HEK293 (cell line): ENCODE measurements around the gene VDR.

ENCODE experiments used
- EGR2 ChIP-seq: fragments of 450-650 bp; formaldehyde crosslinking; IDR thresholded peaks from 2 replicates; pipeline ENCODE4 v1.5.1; 2016; ENCODE audit warnings: low read depth, missing biosample characterization, missing genetic modification characterization
- KLF1 ChIP-seq: fragments of 450-650 bp; formaldehyde crosslinking; IDR thresholded peaks from 2 replicates; pipeline ENCODE4 v1.5.1; 2016; ENCODE audit warnings: missing biosample characterization, missing genetic modification characterization
- KLF8 ChIP-seq: fragments of 450-650 bp; formaldehyde crosslinking; IDR thresholded peaks from 2 replicates; pipeline ENCODE4 v1.5.1; 2016; ENCODE audit warnings: missing biosample characterization, missing genetic modification characterization
- MYNN ChIP-seq: fragments of 450-650 bp; formaldehyde crosslinking; IDR thresholded peaks from 2 replicates; pipeline ENCODE4 v1.5.1; 2016; ENCODE audit warnings: missing biosample characterization, missing genetic modification characterization, borderline replicate concordance
- OSR2 ChIP-seq: fragments of 450-650 bp; formaldehyde crosslinking; IDR thresholded peaks from 2 replicates; pipeline ENCODE4 v1.5.1; 2016; ENCODE audit warnings: missing biosample characterization, missing genetic modification characterization
- PRDM1 ChIP-seq: fragments of 450-650 bp; formaldehyde crosslinking; IDR thresholded peaks from 2 replicates; pipeline ENCODE4; 2016; ENCODE audit warnings: missing biosample characterization, missing genetic modification characterization
- SCRT1 ChIP-seq: fragments of 450-650 bp; formaldehyde crosslinking; IDR thresholded peaks from 2 replicates; pipeline ENCODE4 v1.5.1; 2016; ENCODE audit warnings: missing biosample characterization, missing genetic modification characterization, borderline replicate concordance
- SP2 ChIP-seq: fragments of 450-650 bp; formaldehyde crosslinking; IDR thresholded peaks from 2 replicates; pipeline ENCODE4 v1.5.1; 2016; ENCODE audit warnings: missing biosample characterization, missing genetic modification characterization
- SP3 ChIP-seq: fragments of 450-650 bp; formaldehyde crosslinking; IDR thresholded peaks from 2 replicates; pipeline ENCODE4 v1.5.1; 2016; ENCODE audit warnings: missing biosample characterization, missing genetic modification characterization
- TCF7L2 ChIP-seq: IDR thresholded peaks from 2 replicates; pipeline ENCODE4 v1.6.1; 2011; ENCODE audit warnings: low read depth, mild to moderate bottlenecking, inconsistent platforms, low read length, moderate library complexity, borderline replicate concordance
- TRIM28 ChIP-seq: IDR thresholded peaks from 2 replicates; pipeline ENCODE4 v1.6.1; 2011; ENCODE audit warnings: low read length, control low read depth, borderline replicate concordance
- ZBTB21 ChIP-seq: fragments of 450-650 bp; formaldehyde crosslinking; IDR thresholded peaks from 2 replicates; pipeline ENCODE4 v1.5.1; 2017; ENCODE audit warnings: missing biosample characterization, missing genetic modification characterization
- ZFP3 ChIP-seq: fragments of 450-650 bp; formaldehyde crosslinking; IDR thresholded peaks from 2 replicates; pipeline ENCODE4 v1.5.1; 2016; ENCODE audit warnings: low read depth, missing biosample characterization, missing genetic modification characterization
- ZNF10 ChIP-seq: fragments of 450-650 bp; formaldehyde crosslinking; IDR thresholded peaks from 2 replicates; pipeline ENCODE4 v1.5.1; 2017; ENCODE audit warnings: missing biosample characterization, missing genetic modification characterization
- ZNF112 ChIP-seq: fragments of 450-650 bp; formaldehyde crosslinking; IDR thresholded peaks from 2 replicates; pipeline ENCODE4 v1.5.0; 2017; ENCODE audit warnings: missing biosample characterization, missing genetic modification characterization
- ZNF114 ChIP-seq: fragments of 450-650 bp; formaldehyde crosslinking; IDR thresholded peaks from 2 replicates; pipeline ENCODE4 v1.5.0; 2017; ENCODE audit warnings: missing biosample characterization, missing genetic modification characterization
- ZNF184 ChIP-seq: fragments of 450-650 bp; IDR thresholded peaks from 2 replicates; pipeline ENCODE4 v1.5.1; 2018; ENCODE audit warnings: missing biosample characterization, mild to moderate bottlenecking, missing genetic modification characterization
- ZNF248 ChIP-seq: fragments of 450-650 bp; formaldehyde crosslinking; IDR thresholded peaks from 2 replicates; pipeline ENCODE4 v1.5.1; 2017; ENCODE audit warnings: missing biosample characterization, missing genetic modification characterization
- ZNF324 ChIP-seq: fragments of 450-650 bp; formaldehyde crosslinking; IDR thresholded peaks from 2 replicates; pipeline ENCODE4 v1.5.1; 2016; ENCODE audit warnings: missing biosample characterization, missing genetic modification characterization
- ZNF341 ChIP-seq: fragments of 450-650 bp; formaldehyde crosslinking; IDR thresholded peaks from 2 replicates; pipeline ENCODE4; 2016; ENCODE audit warnings: low read depth, missing biosample characterization, missing genetic modification characterization
- ZNF366 ChIP-seq: fragments of 450-650 bp; formaldehyde crosslinking; conservative IDR thresholded peaks from 2 replicates; pipeline ENCODE4 v1.5.1; 2016; ENCODE audit warnings: missing biosample characterization, missing genetic modification characterization
- ZNF37A ChIP-seq: fragments of 450-650 bp; IDR thresholded peaks from 2 replicates; pipeline ENCODE4 v1.5.1; 2018; ENCODE audit warnings: missing biosample characterization, missing genetic modification characterization
- ZNF549 ChIP-seq: fragments of 450-650 bp; IDR thresholded peaks from 2 replicates; pipeline ENCODE4 v1.5.1; 2018; ENCODE audit warnings: missing biosample characterization, missing genetic modification characterization, mild to moderate bottlenecking, inconsistent platforms, moderate library complexity
- ZNF585B ChIP-seq: fragments of 450-650 bp; formaldehyde crosslinking; IDR thresholded peaks from 2 replicates; pipeline ENCODE4 v1.5.1; 2016; ENCODE audit warnings: missing biosample characterization, missing genetic modification characterization
- ZNF654 ChIP-seq: fragments of 450-650 bp; formaldehyde crosslinking; IDR thresholded peaks from 2 replicates; pipeline ENCODE4 v1.5.1; 2016; ENCODE audit warnings: low read depth, missing biosample characterization, missing genetic modification characterization
- ZNF660 ChIP-seq: fragments of 450-650 bp; IDR thresholded peaks from 2 replicates; pipeline ENCODE4 v1.5.1; 2018; ENCODE audit warnings: missing biosample characterization, mild to moderate bottlenecking, missing genetic modification characterization
- ZNF670 ChIP-seq: fragments of 450-650 bp; formaldehyde crosslinking; IDR thresholded peaks from 2 replicates; pipeline ENCODE4 v1.5.1; 2016; ENCODE audit warnings: missing biosample characterization, missing genetic modification characterization, low read depth
- ZNF768 ChIP-seq: fragments of 450-650 bp; formaldehyde crosslinking; IDR thresholded peaks from 2 replicates; pipeline ENCODE4 v1.5.1; 2018; ENCODE audit warnings: missing biosample characterization, mild to moderate bottlenecking, missing genetic modification characterization
- ZNF791 ChIP-seq: fragments of 450-650 bp; formaldehyde crosslinking; IDR thresholded peaks from 2 replicates; pipeline ENCODE4 v1.5.1; 2016; ENCODE audit warnings: missing biosample characterization, missing genetic modification characterization
- TF ChIP-seq, protein P1 (sequence below): fragments of 450-650 bp; formaldehyde crosslinking; optimal IDR thresholded peaks from 2 replicates; pipeline ENCODE3; 2016; ENCODE audit warnings: missing biosample characterization, mild to moderate bottlenecking, missing genetic modification characterization
- TF ChIP-seq, protein P2 (sequence below): fragments of 450-650 bp; formaldehyde crosslinking; IDR thresholded peaks from 2 replicates; pipeline ENCODE4 v1.5.1; 2016; ENCODE audit warnings: missing biosample characterization, missing genetic modification characterization, low read depth
- TF ChIP-seq, protein P3 (sequence below): fragments of 450-650 bp; formaldehyde crosslinking; IDR thresholded peaks from 2 replicates; pipeline ENCODE4 v1.5.1; 2016; ENCODE audit warnings: missing biosample characterization, missing genetic modification characterization
- TF ChIP-seq, protein P4 (sequence below): fragments of 450-650 bp; formaldehyde crosslinking; IDR thresholded peaks from 2 replicates; pipeline ENCODE4 v1.5.1; 2016; ENCODE audit warnings: missing biosample characterization, missing genetic modification characterization
- TF ChIP-seq, protein P5 (sequence below): fragments of 450-650 bp; IDR thresholded peaks from 2 replicates; pipeline ENCODE4 v1.5.1; 2018; ENCODE audit warnings: missing biosample characterization, missing genetic modification characterization

VDR gene

DNA sequence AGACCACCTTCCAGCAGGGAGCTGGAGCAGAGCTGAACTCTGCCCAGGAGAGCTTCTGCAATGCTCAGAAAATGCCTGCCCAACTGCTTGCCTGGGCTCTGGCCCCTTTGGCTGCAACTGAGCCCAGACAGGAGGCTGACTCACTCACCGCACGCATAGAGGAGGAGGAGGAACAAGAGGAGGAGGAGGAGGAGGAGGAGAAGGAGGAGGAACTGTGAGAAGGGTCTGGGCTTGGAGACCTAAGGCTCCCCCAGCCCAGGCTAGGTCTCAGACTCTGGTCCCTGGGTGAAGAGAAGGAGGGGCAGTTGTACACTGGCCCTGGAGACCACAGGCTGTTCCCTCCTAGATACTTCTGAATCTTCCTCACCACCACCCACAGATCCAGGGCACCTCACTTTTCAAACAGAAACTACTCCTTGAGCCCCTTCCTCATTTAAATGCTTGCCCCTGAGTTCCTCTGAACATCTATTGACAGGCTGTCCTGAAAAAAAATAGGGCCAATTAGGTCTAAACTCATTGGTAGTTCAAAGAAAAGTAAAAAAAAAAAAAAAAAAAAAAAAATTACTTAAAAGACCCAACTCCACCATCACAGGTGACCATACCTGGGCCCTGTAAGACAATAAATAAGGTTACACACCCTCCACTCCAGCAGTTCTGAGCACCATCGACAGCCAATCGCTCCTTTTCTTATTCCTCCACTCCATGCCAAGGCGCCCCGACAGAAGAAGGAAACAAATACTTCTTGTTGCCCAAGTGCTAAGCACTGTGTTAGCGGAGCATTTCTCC is 674 bp downstream of the VDR start (continued):
- no peak for TF ChIP-seq ZFP3 (tag by site-specific recombination)
- no peak for TF ChIP-seq ZNF585B (tag by site-specific recombination)
- no peak for TF ChIP-seq ZNF670 (tag by site-specific recombination)
- TF ChIP-seq ZNF341 (tag by site-specific recombination) = no peak
- no peak for TF ChIP-seq TCF7L2
- TF ChIP-seq ZNF654 (tag by site-specific recombination) = no peak
- TF ChIP-seq, protein P1, sequence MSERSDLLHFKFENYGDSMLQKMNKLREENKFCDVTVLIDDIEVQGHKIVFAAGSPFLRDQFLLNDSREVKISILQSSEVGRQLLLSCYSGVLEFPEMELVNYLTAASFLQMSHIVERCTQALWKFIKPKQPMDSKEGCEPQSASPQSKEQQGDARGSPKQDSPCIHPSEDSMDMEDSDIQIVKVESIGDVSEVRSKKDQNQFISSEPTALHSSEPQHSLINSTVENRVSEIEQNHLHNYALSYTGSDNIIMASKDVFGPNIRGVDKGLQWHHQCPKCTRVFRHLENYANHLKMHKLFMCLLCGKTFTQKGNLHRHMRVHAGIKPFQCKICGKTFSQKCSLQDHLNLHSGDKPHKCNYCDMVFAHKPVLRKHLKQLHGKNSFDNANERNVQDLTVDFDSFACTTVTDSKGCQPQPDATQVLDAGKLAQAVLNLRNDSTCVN (tag by site-specific recombination) = no peak
- TF ChIP-seq SCRT1 (tag by site-specific recombination) = no peak
- TF ChIP-seq ZNF10 (tag by site-specific recombination) = no peak
- peak; percentile 89 for TF ChIP-seq ZNF549 (tag by site-specific recombination)
- TF ChIP-seq KLF8 (tag by site-specific recombination) = no peak
- no peak for TF ChIP-seq KLF1 (tag by site-specific recombination)
- TF ChIP-seq ZNF791 (tag by site-specific recombination) = no peak
- TF ChIP-seq, protein P2, sequence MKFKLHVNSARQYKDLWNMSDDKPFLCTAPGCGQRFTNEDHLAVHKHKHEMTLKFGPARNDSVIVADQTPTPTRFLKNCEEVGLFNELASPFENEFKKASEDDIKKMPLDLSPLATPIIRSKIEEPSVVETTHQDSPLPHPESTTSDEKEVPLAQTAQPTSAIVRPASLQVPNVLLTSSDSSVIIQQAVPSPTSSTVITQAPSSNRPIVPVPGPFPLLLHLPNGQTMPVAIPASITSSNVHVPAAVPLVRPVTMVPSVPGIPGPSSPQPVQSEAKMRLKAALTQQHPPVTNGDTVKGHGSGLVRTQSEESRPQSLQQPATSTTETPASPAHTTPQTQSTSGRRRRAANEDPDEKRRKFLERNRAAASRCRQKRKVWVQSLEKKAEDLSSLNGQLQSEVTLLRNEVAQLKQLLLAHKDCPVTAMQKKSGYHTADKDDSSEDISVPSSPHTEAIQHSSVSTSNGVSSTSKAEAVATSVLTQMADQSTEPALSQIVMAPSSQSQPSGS (tag by site-specific recombination) = no peak
- TF ChIP-seq EGR2 (tag by site-specific recombination) = peak; percentile 89
- TF ChIP-seq TRIM28 = no peak
- TF ChIP-seq ZNF660 (tag by site-specific recombination) = no peak
- no peak for TF ChIP-seq OSR2 (tag by site-specific recombination)
- no peak for TF ChIP-seq ZNF248 (tag by site-specific recombination)
- TF ChIP-seq ZNF768 = no peak
- 0 out of 2 replicates have a peak, but pooled peaks have one; percentile 24 for TF ChIP-seq MYNN (tag by site-specific recombination)
- TF ChIP-seq ZNF37A (tag by site-specific recombination) = no peak
- TF ChIP-seq ZNF366 = peak; percentile 71
- no peak for TF ChIP-seq ZNF324 (tag by site-specific recombination)
- TF ChIP-seq ZNF112 (tag by site-specific recombination) = no peak
- no peak for TF ChIP-seq ZBTB21
- TF ChIP-seq PRDM1 (tag by site-specific recombination) = no peak
- TF ChIP-seq, protein P3, sequence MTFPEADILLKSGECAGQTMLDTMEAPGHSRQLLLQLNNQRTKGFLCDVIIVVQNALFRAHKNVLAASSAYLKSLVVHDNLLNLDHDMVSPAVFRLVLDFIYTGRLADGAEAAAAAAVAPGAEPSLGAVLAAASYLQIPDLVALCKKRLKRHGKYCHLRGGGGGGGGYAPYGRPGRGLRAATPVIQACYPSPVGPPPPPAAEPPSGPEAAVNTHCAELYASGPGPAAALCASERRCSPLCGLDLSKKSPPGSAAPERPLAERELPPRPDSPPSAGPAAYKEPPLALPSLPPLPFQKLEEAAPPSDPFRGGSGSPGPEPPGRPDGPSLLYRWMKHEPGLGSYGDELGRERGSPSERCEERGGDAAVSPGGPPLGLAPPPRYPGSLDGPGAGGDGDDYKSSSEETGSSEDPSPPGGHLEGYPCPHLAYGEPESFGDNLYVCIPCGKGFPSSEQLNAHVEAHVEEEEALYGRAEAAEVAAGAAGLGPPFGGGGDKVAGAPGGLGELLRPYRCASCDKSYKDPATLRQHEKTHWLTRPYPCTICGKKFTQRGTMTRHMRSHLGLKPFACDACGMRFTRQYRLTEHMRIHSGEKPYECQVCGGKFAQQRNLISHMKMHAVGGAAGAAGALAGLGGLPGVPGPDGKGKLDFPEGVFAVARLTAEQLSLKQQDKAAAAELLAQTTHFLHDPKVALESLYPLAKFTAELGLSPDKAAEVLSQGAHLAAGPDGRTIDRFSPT (tag by site-specific recombination) = peak; percentile 34; the same call in 1 of the 2 replicates
- TF ChIP-seq ZNF184 (tag by site-specific recombination) = no peak
- peak; percentile 66 for TF ChIP-seq SP2 (tag by site-specific recombination)
- TF ChIP-seq, protein P4, sequence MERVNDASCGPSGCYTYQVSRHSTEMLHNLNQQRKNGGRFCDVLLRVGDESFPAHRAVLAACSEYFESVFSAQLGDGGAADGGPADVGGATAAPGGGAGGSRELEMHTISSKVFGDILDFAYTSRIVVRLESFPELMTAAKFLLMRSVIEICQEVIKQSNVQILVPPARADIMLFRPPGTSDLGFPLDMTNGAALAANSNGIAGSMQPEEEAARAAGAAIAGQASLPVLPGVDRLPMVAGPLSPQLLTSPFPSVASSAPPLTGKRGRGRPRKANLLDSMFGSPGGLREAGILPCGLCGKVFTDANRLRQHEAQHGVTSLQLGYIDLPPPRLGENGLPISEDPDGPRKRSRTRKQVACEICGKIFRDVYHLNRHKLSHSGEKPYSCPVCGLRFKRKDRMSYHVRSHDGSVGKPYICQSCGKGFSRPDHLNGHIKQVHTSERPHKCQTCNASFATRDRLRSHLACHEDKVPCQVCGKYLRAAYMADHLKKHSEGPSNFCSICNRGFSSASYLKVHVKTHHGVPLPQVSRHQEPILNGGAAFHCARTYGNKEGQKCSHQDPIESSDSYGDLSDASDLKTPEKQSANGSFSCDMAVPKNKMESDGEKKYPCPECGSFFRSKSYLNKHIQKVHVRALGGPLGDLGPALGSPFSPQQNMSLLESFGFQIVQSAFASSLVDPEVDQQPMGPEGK (tag by site-specific recombination) = peak; percentile 53; the same call in 1 of the 2 replicates
- TF ChIP-seq ZNF114 (tag by site-specific recombination) = no peak
- peak; percentile 81 for TF ChIP-seq SP3 (tag by site-specific recombination)
- TF ChIP-seq, protein P5, sequence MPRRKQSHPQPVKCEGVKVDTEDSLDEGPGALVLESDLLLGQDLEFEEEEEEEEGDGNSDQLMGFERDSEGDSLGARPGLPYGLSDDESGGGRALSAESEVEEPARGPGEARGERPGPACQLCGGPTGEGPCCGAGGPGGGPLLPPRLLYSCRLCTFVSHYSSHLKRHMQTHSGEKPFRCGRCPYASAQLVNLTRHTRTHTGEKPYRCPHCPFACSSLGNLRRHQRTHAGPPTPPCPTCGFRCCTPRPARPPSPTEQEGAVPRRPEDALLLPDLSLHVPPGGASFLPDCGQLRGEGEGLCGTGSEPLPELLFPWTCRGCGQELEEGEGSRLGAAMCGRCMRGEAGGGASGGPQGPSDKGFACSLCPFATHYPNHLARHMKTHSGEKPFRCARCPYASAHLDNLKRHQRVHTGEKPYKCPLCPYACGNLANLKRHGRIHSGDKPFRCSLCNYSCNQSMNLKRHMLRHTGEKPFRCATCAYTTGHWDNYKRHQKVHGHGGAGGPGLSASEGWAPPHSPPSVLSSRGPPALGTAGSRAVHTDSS (tag by site-specific recombination) = peak; percentile 88
